Lower leg skin (tissue), 4 donors: ENCODE data around the gene C11orf71. TPM values are rescaled to one million over a fixed set of nuclear protein-coding genes. Genes with fewer than 3 reads are reported as not detected.

ENCODE experiments used
- DNase-seq, 2 donors: peaks; one replicate each; pipeline ENCODE4 v3.0.0-alpha.2; 2019; ENCODE audit warnings: low spot score in 2 of 2
- H3K4me3 ChIP-seq: fragments of 200-600 bp; sonication (generic); 2 replicates; pipeline ENCODE4 v1.5.1; 2017; ENCODE audit warnings: mild to moderate bottlenecking, low read depth; ENCODE audit not compliant: poor library complexity, severe bottlenecking
- POLR2A ChIP-seq, 2 donors: fragments of 450-650 bp; IDR thresholded peaks; one replicate each; pipeline ENCODE4 v1.6.1; 2016 to 2017; ENCODE audit warnings: antibody characterized with exemption in 2 of 2, mild to moderate bottlenecking in 1 of 2, moderate library complexity in 1 of 2
- WGBS, 2 donors: methylation state at CpG; one replicate each; pipeline ENCODE4 v1.1.5; 2018; 5-methylcytosine and 5-hydroxymethylcytosine counted together
- intact Hi-C: fragments of 100-400 bp; cut with DNase I; formaldehyde crosslinking; loops from one replicate; pipeline ENCODE4 v1.15.0; 2023; ENCODE audit warnings: low total_unique reads
- total RNA-seq, 4 donors: library from RNA; depleted of rRNA; stranded (reverse); fragments of >200 nt; gene quantifications; one replicate each; pipeline ENCODE4 v1.1.0, GENCODE V29; 2016
- TF ChIP-seq, protein P1 (sequence below), 3 donors: fragments of 450-650 bp; IDR thresholded peaks; one replicate each; pipeline ENCODE4 v1.5.1; 2016; ENCODE audit warnings: antibody characterized with exemption in 3 of 3, mild to moderate bottlenecking in 3 of 3, moderate library complexity in 2 of 3

The C11orf71 gene
- total RNA-seq, 4 donors from 2014 or later: 4.7 to 14.8 (median 11.1) TPM

DNA sequence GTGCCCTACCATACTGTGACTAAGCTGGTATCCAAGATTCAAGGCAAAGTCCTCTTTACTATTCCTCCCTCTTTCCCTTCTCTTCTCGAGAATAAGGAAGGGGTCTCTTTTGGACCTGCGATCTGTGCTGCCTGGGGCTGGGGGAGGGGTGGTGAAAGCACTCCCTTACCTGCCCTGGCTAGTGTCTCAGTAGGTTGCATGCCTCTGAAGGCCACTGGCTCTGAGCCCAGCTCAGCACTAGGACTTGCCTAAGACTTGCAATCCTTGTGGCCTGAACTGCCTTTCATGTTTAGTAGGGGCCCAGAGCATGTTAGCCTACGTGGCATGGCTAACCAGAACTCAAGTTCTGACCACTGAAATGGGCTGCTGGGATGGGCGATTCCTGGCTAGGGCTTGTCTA lies 26.0 kb upstream of the C11orf71 start:
- WGBS, 2 donors: 91 to 96% methylated on average over 4 of the region's 4 CpGs
- H3K4me3 ChIP-seq: no peak overlapping the region
- DNase-seq: no peak
- TF ChIP-seq, protein P1, sequence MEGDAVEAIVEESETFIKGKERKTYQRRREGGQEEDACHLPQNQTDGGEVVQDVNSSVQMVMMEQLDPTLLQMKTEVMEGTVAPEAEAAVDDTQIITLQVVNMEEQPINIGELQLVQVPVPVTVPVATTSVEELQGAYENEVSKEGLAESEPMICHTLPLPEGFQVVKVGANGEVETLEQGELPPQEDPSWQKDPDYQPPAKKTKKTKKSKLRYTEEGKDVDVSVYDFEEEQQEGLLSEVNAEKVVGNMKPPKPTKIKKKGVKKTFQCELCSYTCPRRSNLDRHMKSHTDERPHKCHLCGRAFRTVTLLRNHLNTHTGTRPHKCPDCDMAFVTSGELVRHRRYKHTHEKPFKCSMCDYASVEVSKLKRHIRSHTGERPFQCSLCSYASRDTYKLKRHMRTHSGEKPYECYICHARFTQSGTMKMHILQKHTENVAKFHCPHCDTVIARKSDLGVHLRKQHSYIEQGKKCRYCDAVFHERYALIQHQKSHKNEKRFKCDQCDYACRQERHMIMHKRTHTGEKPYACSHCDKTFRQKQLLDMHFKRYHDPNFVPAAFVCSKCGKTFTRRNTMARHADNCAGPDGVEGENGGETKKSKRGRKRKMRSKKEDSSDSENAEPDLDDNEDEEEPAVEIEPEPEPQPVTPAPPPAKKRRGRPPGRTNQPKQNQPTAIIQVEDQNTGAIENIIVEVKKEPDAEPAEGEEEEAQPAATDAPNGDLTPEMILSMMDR (IDR thresholded peaks at IDR 0.05): no peak
- no peak for TF ChIP-seq POLR2A (IDR thresholded peaks at IDR 0.05)
- intact Hi-C loops: no loop called here

DNA sequence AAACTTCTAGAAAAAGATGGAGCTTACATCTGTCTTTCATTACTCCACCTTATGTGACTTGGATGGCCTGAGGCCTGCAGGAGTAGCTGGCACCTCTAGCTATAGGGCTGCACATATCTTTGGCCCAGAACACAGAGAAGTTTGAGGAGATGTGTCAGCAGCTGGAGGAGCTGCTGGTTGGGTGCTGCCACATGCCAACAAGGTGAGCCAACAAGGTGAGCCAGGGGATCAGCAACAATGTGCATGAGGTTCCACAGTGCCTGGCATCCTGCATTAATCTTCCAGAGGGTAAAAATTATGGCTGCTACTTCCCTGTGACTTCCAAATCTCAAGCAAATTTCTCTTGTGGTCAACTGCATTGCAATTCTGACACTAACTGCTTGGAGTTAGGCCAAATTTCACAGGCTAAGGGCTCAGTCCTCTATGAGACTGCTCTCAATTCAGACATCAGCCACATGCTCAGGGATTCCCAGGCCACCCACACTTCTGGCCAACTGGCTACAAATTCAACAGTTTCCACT lies 16.2 kb upstream of the C11orf71 start:
- DNase-seq: no peak
- intact Hi-C loops: no loop called here
- TF ChIP-seq, protein P1 (IDR thresholded peaks at IDR 0.05): no peak
- no peak for TF ChIP-seq POLR2A (IDR thresholded peaks at IDR 0.05)
- H3K4me3 ChIP-seq: no peak overlapping the region

DNA sequence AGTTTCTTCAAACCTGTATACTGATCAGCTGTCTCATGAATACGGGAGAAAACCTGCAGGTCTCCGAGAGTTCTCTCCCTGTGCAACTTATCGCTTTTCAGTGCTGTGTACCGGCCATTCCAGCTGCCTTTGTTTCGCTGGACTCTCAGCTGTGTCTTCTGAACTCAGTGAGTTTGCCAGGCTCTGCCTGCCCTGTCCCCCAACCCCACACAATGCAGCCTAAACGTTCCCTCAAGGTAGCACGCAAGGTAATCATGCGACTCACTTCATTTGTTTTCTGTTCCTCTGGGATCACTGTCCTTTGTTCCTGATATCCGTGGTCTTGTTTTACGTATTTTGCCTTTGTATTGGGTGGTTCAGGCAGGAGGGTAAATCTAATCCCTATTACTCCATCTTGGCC lies 13.6 kb upstream of the C11orf71 start:
- intact Hi-C loops: no loop called here
- DNase-seq: no peak
- 93 to 95% methylated on average over 10 of the region's 10 CpGs for WGBS, 2 donors
- no peak overlapping the region for H3K4me3 ChIP-seq
- TF ChIP-seq, protein P1 (IDR thresholded peaks at IDR 0.05): no peak
- TF ChIP-seq POLR2A (IDR thresholded peaks at IDR 0.05): no peak

DNA sequence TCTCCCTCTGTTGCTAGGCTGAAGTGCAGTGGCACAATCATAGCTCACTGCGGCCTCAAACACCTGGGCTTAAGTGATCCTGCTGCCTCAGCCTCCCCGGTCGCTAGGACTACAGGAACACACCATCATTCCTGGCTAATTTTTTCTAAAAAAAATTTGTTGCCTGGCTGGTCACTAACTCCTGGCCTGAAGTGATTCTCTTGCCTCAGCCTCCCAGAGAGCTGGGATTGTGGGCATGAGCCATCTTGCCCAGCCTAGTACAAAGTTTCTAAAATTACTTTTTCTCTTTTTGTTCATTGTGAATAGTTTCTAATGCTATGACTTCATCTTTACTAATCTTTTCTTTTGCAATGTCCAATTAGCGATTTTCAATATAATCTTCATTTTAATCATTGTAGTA lies 12.6 kb upstream of the C11orf71 start:
- TF ChIP-seq POLR2A (IDR thresholded peaks at IDR 0.05): no peak
- TF ChIP-seq, protein P1 (IDR thresholded peaks at IDR 0.05): no peak
- intact Hi-C loops: no loop called here
- no peak for DNase-seq
- no peak overlapping the region for H3K4me3 ChIP-seq
- 94 to 97% methylated on average over 4 of the region's 4 CpGs for WGBS, 2 donors

DNA sequence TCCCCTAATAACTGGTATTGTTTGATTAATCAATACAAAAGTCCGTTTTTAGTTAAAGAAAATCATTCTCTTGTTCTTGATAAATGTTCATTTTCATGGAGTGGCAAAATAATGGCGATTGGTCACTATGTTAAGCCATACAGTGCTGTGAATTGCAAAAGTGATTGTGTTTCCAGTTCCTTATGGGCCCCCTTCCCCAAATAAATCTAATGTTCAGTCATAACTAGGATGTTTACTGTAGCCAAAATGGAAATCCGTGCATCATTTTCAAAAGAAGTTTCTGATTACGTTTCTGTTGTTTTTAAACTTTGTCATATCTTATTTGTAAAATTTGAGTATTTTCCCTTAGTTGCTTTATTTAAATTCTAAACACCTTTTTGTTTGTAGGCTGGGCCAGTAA lies 1.0 kb upstream of the C11orf71 start:
- H3K4me3 ChIP-seq: peak overlapping the region; percentile 89
- intact Hi-C loops: no loop called here
- whole genome bisulfite sequencing, 2 donors: 3 to 4% methylated on average over 4 of the region's 4 CpGs
- DNase-seq: no peak
- no peak for TF ChIP-seq POLR2A (IDR thresholded peaks at IDR 0.05)
- TF ChIP-seq, protein P1 (IDR thresholded peaks at IDR 0.05): no peak

DNA sequence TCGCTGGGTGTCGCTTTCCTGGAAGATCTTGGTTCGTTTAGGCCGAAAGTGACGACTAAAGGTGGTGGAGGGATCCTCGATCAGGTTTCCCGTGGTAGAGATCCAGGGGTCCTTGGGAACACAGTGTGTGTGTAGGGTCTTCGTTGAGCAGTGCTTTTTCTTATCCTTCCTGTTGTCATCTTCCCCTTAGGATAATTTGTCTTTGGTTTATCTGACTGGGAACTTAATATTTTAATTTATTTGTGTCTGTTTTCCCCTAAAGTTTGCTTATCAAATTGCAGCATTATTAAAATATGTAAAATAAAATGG lies 558 bp upstream of the C11orf71 start:
- H3K4me3 ChIP-seq: peak overlapping the region; percentile 89
- 0% methylated on average over 8 of the region's 8 CpGs for WGBS, 2 donors
- no peak for DNase-seq
- intact Hi-C loops: no loop called here
- TF ChIP-seq, protein P1 (IDR thresholded peaks at IDR 0.05): no peak
- no peak for TF ChIP-seq POLR2A (IDR thresholded peaks at IDR 0.05)
